ENCODE measurements around the gene ATP6V0A1.
"Not testable (repeated sequence)": the region's sequence is repeated elsewhere in the genome, so short reads cannot be mapped to it uniquely, and the experiment has no call there.

Gene ATP6V0A1

GRCh38 chr17:42477173-42477572 is 18.5 kb downstream of the ATP6V0A1 start:
- TF ChIP-seq, protein P1, sequence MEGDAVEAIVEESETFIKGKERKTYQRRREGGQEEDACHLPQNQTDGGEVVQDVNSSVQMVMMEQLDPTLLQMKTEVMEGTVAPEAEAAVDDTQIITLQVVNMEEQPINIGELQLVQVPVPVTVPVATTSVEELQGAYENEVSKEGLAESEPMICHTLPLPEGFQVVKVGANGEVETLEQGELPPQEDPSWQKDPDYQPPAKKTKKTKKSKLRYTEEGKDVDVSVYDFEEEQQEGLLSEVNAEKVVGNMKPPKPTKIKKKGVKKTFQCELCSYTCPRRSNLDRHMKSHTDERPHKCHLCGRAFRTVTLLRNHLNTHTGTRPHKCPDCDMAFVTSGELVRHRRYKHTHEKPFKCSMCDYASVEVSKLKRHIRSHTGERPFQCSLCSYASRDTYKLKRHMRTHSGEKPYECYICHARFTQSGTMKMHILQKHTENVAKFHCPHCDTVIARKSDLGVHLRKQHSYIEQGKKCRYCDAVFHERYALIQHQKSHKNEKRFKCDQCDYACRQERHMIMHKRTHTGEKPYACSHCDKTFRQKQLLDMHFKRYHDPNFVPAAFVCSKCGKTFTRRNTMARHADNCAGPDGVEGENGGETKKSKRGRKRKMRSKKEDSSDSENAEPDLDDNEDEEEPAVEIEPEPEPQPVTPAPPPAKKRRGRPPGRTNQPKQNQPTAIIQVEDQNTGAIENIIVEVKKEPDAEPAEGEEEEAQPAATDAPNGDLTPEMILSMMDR (IDR thresholded peaks at IDR 0.05; ENCODE audit: extremely low read depth, insufficient read depth, missing control alignments) = no peak
- no peak for DNase-seq (ENCODE audit: low spot score)
- in situ Hi-C loops (cut with MboI; ENCODE audit: low pct_unique_long_range_greater_than_20kb, low sequenced_read_pairs, unreplicated experiment) = no loop called here

DNA sequence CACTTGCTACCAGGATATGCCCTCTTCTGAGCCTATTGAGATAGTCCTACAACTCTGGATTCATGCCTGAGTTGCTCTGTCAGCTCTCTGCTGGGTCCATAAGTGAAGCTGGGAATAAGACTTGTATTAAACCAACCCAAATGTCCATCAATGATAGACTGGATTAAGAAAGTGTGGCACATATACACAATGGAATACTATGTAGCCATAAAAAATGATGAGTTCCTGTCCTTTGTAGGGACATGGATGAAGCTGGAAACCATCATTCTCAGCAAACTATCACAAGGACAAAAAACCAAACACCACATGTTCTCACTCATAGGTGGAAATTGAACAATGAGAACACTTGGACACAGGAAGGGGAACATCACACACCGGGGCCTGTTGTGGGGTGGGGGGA is 19.1 kb downstream of the ATP6V0A1 start:
- DNase-seq (ENCODE audit: low spot score); in situ Hi-C loops (cut with MboI; ENCODE audit: low pct_unique_long_range_greater_than_20kb, low sequenced_read_pairs, unreplicated experiment): not testable (repeated sequence)

- TF ChIP-seq, protein P1 (IDR thresholded peaks at IDR 0.05; ENCODE audit: extremely low read depth, insufficient read depth, missing control alignments) = no peak
- in situ Hi-C loops (cut with MboI; ENCODE audit: low pct_unique_long_range_greater_than_20kb, low sequenced_read_pairs, unreplicated experiment) = no loop called here
- no peak for DNase-seq (ENCODE audit: low spot score)
Observed at GRCh38 chr17:42484304-42484703, 25.6 kb downstream of the ATP6V0A1 start.

DNA sequence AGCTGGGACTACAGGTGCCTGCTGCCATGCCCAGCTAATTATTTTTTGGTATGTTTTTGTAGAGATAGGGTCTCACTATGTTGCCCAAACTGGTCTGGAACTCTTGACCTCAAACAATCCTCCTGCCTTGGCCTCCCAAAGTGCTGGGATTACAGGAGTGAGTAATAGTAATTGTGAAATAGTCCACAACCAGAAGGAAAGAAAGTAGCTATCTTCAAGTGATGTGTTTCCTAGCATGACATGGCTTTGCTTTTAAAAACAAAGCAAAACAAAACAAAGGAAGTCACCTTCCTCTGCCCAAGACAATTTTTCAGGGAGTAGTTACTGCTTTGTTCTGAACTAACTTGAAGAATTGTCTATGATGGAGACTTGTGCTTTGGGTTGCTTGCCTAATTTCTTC is 27.0 kb downstream of the ATP6V0A1 start:
- in situ Hi-C loops (cut with MboI; ENCODE audit: low pct_unique_long_range_greater_than_20kb, low sequenced_read_pairs, unreplicated experiment) = no loop called here
- no peak for DNase-seq (ENCODE audit: low spot score)
- TF ChIP-seq, protein P1 (IDR thresholded peaks at IDR 0.05; ENCODE audit: extremely low read depth, insufficient read depth, missing control alignments) = no peak

GRCh38 chr17:42488032-42488431 is 29.4 kb downstream of the ATP6V0A1 start:
- DNase-seq (ENCODE audit: low spot score) = no peak
- TF ChIP-seq, protein P1 (IDR thresholded peaks at IDR 0.05; ENCODE audit: extremely low read depth, insufficient read depth, missing control alignments) = no peak
- in situ Hi-C loops (cut with MboI; ENCODE audit: low pct_unique_long_range_greater_than_20kb, low sequenced_read_pairs, unreplicated experiment) = no loop called here

GRCh38 chr17:42493319-42493718 is 34.6 kb downstream of the ATP6V0A1 start:
- TF ChIP-seq, protein P1 (IDR thresholded peaks at IDR 0.05; ENCODE audit: extremely low read depth, insufficient read depth, missing control alignments) = no peak
- DNase-seq (ENCODE audit: low spot score) = no peak
- in situ Hi-C loops (cut with MboI; ENCODE audit: low pct_unique_long_range_greater_than_20kb, low sequenced_read_pairs, unreplicated experiment) = no loop called here

- in situ Hi-C loops (cut with MboI; ENCODE audit: low pct_unique_long_range_greater_than_20kb, low sequenced_read_pairs, unreplicated experiment) = no loop called here
- DNase-seq (ENCODE audit: low spot score) = no peak
- TF ChIP-seq, protein P1 (IDR thresholded peaks at IDR 0.05; ENCODE audit: extremely low read depth, insufficient read depth, missing control alignments) = no peak
Observed at GRCh38 chr17:42494673-42495072, 36.0 kb downstream of the ATP6V0A1 start.

All from GM13977 (cell line).